ENCODE results near the gene ADCY7.
"Not testable (repeated sequence)": the region's sequence is repeated elsewhere in the genome, so short reads cannot be mapped to it uniquely, and the experiment has no call there.

ADCY7 gene

DNA sequence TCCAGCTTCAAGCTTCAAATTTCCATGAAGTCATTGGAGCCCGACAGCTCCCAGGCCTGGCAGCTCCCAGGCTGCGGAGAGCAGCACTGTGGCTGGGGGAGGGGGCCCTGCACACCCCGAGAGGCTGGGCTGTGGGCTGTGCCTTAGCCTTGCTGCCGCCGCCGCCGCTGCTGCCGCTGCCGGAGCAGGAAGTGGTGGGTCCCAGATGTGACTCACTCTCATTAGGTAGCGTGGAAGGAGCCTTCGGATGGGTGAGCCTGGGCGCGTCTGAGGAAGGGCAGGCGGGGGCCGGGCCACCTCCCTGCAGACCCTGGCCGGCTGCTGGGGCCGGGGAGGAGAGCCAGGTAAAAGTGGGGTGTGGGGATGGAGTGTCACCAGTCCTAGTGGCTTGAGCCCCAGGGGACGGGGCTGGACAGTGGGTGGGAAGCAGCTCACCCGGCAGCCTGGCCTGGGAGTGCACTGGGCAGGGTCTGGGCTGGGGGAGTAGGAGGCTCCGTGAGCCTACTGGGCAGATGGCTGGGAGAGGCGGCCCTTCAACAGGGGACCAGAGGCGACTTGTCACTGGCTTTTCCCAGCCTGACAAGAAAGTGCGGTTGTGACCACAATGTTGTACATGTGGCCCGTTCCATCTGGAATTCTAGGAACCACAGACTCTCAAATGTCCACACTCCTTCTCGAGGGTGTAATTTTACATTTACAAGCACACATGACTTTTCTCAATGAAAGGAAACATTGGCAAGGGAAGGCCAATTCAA lies at the start of gene ADCY7:
Gene ADCY7 (plus strand): TSS at position 215 of the 755 bp plus-strand sequence. CDS start 21,629 bp downstream, outside the sequence.
- DNase-seq (ENCODE audit: low read depth in 2 of 2) = peak; percentile 79 to 83

DNA sequence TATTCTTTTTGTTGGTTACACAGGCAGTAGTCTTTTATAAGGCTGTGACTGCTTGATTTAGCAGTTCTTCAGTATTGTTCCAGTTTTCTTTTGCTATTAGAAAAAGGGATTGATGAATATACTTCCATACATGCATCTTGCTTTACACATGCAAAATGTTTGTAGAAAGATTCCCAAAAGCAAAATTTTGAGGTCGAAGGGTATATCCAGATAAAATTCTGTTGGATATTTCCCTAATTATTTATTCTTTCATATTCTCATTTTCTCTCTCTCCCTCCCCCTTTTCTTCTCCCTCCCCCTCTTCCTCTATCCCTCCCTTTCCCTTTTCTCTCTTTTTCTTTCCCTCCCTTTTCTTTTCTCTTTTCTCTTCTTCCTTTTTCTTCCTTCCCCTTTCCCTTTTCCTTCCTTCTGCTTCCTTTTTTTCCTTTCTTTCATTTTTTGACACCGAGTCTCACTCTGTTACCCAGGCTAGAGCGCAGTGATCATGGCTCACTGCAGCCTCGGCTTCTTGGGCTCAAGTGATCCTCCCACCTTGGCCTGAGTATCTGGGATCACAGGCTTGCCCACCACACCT lies 46.9 kb upstream of the ADCY7 start:
- DNase-seq (ENCODE audit: low read depth in 2 of 2) = no peak

DNA sequence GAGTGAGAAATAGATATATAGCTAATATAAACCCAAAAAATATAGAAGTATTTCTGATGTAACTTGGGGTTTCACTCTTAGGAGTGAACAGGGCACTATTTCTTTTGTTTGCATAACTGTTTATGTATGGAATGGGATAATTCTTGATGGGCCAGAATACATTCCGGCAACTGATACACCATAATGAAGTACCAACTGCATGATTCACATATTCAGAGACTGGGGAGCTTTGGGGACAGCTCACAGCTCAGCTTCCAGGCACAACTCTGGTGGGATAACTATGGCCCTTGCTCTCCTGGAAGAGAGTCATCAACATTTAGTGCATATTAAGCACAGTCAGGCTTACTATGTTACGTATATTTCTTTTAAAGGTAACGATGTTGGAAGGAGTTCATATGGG lies 42.1 kb upstream of the ADCY7 start:
- DNase-seq (ENCODE audit: low read depth in 2 of 2) = no peak

DNA sequence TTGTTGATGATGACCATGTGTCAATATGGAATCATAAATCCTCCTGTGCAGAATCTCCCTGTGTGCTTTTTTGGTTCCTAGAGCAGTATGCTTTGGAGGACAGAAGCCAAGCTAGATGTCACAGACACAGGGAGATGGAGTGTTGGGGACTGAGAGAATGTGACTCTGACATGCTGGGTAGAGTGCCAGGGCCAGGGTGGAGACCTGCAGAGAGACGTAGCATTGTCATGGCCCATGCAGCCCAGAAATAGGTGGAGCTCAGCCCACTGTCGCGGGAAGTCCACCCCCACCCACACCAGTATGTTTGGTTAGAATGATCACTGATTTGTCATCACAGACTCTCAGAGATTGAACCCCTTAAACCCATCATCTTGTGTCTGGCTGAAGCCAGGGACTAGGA lies 39.2 kb upstream of the ADCY7 start:
- no peak for DNase-seq (ENCODE audit: low read depth in 2 of 2)

DNA sequence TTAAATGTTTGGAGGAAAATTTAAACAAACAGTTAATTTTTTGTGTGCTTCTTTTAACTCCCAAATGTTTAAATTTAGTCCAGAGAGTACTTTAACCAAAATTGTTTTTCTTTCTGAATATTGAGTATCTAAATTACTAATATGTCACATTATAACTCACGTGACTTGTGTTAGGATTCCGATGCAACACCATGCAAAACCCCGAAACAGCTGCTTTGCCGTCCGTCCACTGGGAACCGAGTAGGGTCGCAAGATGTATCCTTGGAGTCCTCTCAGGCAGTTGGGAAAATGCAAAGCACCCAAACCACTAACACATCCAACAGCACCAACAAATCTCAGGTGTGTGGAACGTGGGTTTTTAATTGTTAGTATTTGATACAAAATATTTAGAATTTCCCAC lies 38.7 kb upstream of the ADCY7 start:
- DNase-seq (ENCODE audit: low read depth in 2 of 2) = no peak

DNA sequence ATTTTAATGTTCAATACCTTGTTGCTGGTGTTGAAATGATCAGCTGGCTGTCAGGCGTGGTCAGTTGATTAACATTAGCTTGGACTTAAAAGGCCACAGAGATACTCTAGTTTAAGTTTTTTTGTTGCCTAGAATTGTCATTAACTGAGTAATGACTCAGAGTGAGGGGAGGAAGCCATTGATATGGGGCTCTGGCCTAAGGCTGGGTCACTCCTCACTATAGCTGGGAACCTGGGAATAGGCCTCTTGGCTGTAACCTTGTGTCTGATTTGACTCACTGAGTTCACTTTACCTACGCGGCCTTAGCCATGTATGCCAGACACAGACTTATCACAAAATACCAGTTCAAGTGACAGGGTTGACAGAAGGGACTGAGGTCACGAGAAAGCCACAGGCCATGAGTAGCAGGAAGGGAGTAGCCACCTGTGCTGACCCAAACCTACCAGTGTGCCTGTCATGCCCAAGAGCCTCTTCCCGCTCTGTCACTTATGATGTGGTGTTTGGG lies 37.9 kb upstream of the ADCY7 start:
- DNase-seq (ENCODE audit: low read depth in 2 of 2) = no peak

DNA sequence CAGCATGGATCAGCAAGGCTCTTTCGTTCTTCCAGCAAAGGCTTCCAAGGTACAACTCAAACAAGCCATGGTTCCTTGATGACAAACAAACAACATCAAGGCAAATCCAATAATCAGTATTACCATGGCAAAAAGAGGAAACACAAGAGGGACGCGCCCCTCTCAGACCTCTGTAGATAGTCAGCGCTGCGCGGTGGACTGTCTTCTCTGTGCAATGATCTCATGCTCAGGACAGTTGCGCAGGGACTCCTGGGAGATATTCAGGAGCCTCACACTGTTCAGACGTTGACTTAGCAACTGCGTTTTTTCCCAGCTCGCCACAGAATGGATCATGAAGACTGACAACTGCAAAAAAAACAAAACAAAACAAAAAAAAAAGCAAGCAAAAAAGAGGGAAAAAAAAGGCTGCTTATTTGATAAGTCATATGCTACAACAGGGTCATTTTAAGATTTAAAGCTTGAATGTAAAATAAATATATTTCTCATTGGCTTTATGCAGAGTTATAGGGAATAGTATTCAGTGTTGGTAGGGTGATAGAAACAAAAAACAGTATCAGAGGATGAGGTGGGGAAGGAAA lies 37.1 kb upstream of the ADCY7 start:
- DNase-seq (ENCODE audit: low read depth in 2 of 2) = no peak

DNA sequence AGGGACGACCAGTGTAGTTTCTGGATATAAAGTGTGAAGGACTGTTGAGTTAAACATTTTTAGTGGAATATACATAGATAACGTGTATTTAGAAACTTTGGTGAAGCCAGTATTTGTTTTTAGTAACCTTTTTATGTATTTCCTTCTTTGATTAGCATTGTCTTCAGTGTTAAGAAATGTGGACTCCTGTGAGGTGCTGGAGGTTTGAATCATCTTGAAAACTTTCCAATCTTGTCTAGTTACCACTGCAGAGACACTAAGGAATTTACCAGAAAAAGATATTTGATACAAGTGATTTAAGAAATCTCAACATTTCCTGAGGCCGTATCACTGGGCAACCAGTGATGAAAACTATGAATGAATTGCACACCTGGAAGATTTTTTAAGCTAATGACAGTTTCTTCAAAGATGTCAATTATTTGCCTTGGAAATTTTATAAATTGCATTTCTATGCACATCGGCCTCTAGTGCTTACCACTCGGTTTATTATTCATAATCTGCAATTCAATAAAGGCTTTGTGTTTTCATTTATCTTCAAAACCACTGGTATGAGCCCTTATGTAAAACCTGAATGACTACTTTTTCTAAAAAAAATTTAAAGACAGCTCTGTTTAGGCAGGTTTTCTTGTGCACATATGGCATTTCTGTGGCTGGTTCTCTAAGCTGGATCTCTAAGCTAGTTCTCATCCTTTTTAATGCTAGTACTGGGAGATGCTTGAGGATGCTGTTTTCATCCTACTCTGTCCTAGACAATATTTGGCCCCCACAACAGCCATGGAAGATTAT lies 31.4 kb upstream of the ADCY7 start:
- DNase-seq (ENCODE audit: low read depth in 2 of 2) = no peak

DNA sequence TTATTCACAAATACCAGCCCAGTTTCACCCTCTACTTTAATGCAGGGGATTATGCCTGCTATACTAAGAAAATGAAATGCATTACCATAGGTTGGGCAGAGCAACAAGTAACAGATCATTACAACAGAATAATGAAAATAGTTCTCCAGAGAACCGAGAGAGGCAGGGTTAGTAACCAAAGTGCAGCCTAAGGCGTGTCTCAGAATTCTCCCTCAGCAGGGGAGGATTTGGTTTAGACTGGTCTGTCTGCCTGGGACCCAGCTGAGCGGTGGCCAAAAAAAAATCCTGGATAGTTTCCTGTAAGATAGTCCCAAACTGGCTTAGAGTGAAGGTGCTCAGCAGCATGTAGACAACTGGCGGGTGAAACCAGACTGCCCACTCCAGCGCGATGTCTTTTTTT lies 30.8 kb upstream of the ADCY7 start:
- no peak for DNase-seq (ENCODE audit: low read depth in 2 of 2)

DNA sequence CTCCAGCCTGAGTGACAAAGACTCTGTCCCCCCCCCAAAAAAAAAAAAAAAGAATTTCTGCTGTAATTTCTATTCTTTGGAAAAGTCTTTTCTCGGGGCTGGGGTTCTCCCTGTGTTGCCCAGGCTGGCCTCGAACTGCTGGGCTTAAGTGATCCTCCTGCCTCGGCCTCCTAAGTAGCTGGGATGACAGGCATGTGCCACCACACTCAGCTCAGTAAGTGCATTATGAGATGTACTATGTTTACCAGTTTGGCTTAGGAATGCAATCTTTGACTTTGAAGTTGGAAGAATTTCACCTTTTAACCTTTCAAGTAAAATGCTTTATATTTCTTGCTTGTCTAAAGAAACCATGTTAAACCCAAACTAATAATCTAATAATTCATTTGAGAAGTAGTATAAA lies 28.0 kb upstream of the ADCY7 start:
- no peak for DNase-seq (ENCODE audit: low read depth in 2 of 2)

DNA sequence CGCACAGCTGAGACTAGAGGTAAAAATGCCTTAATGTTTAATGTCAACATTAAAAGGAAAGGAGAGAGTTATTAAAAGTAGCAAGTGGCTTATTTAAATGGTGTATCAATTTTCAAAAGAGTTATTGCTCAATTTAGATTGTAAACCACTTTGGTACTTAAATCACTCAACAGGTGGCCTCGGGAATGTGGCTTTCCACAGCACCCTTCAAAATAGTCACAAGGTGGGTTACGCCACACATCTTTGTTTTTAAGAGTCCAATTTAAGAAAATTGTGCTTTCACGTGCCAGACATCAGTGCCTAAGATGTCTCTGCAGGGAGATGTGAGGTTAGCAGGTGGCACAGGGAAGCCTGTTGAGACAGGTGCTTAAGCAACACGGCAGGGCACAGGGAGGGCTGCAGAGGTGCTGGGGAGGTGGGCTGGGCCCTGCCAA lies 27.5 kb upstream of the ADCY7 start:
- DNase-seq (ENCODE audit: low read depth in 2 of 2) = no peak

DNA sequence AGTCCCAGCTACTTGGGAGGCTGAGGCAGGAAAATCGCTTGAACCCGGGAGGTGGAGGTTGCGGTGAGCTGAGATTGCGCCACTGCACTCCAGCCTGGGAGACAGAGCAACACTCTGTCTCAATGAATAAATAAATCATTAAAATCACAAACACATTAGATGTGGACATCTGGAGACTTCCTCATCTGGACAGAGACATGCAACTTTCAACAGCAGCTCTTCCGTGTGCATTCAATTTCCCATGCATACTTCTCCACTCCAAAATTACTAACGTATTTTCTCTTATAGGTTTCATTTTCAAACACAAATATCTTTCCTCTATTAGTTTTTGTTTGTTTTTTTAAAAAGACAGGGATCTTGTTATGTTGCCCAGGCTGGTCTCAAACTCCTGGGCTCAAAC lies 23.3 kb upstream of the ADCY7 start:
- not testable (repeated sequence) for DNase-seq (ENCODE audit: low read depth in 2 of 2)

DNA sequence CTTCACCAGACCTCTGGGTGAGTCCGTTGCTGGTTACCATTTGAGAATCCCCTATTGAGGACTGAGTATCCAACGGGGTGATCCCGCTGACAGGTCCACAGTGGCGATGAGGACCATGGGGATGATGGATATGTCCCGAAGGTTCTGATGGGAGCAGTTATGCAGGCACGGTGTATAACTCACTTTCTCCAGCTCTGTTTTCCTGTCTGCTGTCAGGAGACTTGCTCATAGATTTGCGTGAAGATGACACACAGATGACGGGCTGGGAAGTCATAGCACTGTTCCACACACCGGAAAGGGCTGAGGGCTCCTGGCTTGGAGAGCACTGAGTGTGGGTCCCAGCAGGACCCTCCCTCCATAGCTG lies 22.2 kb upstream of the ADCY7 start:
- DNase-seq (ENCODE audit: low read depth in 2 of 2) = no peak

DNA sequence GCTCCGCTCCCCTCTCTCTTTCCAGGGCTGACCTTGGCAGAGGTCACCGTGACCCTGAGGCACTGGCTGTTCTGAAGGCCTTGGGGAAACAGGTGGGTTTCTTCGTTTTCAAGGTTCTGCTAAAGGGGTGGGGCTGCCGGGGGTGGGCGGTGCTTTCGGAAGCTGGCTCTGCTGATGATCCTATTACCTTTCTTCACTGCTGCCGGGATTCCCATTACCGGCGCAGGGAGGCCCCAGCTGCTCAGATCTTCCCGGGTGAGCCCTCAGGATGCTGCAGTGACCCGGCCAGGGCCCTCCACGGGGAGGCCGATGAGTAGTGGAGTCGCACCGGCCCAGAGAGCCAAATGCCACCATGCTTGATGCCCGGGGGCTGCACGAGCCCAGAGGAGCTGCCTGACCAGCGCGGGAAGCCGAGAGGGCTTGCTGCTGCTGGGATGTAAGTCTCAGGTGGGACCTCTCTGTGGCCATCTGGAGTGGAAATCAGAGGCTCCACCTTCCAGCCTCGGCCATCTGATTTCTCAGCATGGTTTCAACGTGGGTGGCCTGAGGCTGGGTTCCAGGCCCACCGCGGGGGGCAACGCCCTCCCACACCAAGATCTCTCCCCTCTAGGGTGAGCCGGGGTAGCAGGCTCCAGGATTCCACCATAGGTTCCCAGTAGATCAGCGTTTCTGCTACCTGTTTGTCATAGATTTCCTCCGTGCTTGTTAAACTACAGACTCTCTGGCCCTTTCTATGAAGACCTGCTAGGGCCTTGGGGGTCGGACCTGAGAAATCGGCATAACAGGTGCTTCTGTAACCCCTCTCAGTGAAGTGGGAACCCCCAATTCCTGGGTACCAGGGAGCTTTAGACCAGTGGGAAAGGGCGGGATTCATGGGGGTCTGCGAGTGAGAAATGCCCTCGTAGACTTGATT lies 21.6 kb upstream of the ADCY7 start:
- DNase-seq (ENCODE audit: low read depth in 2 of 2) = no peak

DNA sequence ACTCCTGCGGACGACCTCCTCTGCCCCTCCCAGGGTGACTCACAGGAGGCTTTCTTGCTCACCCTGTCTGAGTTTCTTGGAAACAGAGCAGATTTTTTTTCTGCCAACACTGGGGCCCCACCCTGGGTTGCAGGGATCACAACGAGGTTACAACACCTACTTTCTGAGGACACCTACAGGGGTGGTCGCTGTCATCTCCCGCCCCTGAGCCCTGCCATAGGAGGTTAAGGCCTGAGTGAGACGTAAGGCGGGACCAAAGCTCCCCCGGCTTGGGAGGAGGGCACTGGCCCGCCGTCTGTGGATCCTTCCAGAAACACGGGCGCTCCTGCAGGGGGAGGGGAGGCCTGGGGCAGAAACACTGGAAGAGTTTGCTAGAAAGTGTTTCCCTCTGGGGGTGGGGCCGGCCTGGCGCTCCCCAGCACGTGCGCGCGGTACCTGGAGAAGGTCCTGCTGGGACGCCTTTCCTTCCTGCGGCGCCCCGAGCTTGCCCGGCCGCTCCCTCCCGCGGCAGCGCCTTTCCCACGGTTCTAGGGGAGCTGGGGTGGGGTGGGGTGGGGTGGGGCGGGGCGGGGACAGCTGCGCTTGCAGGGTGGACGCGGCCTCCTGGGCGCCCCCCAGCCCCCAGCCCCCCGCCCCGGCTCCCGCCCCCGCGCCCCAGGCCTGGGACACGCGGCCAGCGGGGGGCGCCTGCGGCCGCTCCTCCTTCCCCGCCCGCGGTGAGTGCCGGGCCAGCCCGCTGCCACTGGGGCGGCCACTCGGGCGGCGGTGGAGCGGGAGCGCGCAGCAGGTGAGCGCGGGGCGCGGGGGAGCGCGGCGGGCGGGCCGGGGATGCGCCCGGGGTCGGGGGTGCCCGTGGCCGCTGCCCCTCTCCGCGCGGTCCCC lies 20.7 kb upstream of the ADCY7 start:
- peak; percentile 64 to 71 for DNase-seq (ENCODE audit: low read depth in 2 of 2)

DNA sequence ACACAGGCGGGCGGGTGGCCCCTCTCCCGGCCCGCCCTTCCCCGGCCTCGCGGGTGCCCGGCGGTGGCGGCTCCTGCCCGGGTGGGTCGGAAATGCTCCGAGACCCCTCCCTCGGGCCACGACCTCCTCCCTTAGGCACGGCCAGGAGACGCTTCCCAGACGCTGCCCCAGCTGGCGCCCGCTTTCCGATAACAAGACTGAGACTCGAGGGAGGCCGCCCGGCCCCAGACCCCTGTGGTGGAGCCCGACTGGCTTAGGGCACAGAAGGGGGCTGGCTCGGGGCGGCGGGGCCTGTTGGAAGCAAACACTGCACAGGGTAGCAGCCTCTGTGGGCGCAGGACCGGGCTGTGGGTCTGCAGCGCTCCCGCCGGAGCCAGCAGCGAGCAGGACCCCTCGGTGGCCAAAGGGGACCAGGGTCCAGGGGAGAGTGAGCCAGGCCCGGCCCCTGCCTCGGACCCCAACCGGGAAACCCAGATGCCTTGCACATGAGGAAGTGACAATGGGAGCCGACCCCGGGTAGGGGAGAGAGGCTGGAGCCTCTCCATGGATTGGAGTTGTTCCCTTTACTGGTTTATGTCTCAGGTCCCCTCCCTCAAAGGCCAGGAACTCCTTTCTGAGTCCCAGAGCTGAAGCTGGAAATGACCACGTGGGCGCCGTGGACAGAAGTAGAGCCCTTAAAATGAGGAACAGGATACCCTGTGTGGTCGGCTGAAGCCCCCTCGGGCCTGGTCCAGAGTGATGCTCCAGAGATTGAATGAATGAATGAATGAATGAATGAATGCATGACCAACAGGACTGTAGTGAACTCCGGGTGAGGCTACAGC lies 19.8 kb upstream of the ADCY7 start:
- no peak for DNase-seq (ENCODE audit: low read depth in 2 of 2)

DNA sequence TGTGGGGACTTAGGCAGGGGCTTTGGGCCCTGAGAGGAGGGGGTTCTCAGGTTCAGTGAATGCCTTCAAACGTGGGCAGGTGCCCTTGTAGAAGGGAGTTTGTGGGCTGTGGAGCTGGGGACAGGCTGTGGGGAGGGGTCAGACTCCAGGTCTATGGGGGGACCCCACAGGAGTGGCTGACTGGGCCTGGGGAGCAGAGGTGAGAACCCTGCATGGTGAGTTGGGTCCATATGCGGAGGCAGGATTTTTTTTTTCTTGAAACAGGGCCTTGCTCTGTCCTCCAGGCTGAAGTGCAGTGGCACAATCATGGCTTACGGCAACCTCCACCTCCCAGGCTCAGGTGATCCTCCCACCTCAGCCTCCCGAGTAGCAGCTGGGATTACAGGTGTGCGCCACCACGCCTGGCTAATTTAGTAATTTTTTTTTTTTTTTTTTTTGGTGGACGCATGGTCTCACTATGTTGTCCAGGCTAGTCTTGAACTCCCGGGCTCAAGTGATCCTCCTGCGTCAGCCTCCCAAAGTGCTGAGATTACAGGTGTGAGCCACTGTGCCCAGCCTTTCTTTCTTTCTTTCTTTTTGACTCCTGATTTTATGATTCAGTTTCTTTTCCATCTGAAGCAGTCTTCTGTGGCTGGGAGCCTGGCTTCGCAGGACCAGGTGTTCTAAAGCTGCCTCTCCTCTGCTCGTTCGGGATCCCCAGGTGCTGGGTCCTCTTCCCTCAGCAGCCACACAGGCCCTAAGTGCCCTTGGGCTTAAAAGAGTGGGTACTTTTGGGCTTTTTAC lies 19.0 kb upstream of the ADCY7 start:
- no peak for DNase-seq (ENCODE audit: low read depth in 2 of 2)

DNA sequence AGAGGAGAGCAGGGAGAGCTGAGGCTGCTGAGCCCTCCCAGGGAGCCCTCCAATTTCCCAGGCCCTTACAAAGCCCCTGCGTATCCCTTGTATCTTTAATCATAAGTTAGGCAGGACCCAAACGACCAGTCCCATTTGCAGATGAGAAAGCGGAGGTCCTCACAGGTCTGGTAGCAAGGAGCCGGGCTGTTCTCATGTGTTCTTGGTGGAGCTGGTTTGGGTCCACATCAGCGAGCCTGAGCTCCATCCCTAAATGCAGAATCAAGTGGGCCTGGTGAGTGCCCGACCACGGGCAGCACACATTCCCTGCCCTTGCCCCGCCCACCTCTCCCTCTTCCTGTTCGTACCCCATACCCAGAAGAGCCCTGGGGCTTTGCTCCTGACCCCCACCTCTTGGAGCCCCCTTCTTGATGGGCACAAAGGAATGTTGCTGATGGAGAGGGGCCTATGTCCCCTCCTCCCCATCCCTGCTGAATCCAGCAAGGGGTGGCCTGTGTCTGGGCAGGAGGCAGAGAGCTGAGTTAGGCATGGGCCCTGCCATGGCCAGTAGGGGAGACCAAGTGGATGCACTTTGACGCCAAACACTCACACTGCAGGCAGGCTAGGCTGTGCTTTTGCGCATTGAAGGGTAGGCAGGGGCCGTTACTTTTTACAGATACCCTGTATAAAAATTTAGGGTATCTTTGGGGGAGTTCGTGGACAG lies 18.3 kb upstream of the ADCY7 start:
- DNase-seq (ENCODE audit: low read depth in 2 of 2) = no peak
